ENCODE data around the gene SGMS1. TPM values are rescaled to one million over a fixed set of nuclear protein-coding genes. Genes with fewer than 3 reads are reported as not detected.

The SGMS1 gene
- total RNA-seq, 1 donor from 2014 or later = 24.1 TPM

GRCh38 chr10:50469288-50469687 lies 154.5 kb downstream of the SGMS1 start:
- H3K4me3 Mint-ChIP-seq (ENCODE audit: unreplicated experiment) = no peak overlapping the region
- H3K4me1 Mint-ChIP-seq (ENCODE audit: low read depth, unreplicated experiment) = peaks cover 13% of the 10 kb centered on the region
- no peak for DNase-seq
- no peaks in the 10 kb centered on the region for H3K27me3 Mint-ChIP-seq (ENCODE audit: unreplicated experiment)
- TF ChIP-seq CTCF (IDR thresholded peaks at IDR 0.05; ENCODE audit: partially characterized antibody, unreplicated experiment) = no peak
- no peaks in the 10 kb centered on the region for H3K36me3 Mint-ChIP-seq (ENCODE audit: unreplicated experiment)
- H3K27ac Mint-ChIP-seq (ENCODE audit: unreplicated experiment) = no peak overlapping the region
- H3K9me3 Mint-ChIP-seq (ENCODE audit: unreplicated experiment) = peaks cover 2% of the 10 kb centered on the region

GRCh38 chr10:50467209-50467608 lies 156.5 kb downstream of the SGMS1 start:
- no peak for DNase-seq
- no peak for TF ChIP-seq CTCF (IDR thresholded peaks at IDR 0.05; ENCODE audit: partially characterized antibody, unreplicated experiment)
- Mint-ChIP-seq H3K36me3 (ENCODE audit: unreplicated experiment) (no peaks in the 10 kb centered on the region), H3K27ac (ENCODE audit: unreplicated experiment) (no peak overlapping the region), H3K27me3 (ENCODE audit: unreplicated experiment) (no peaks in the 10 kb centered on the region), H3K4me3 (ENCODE audit: unreplicated experiment) (no peak overlapping the region), H3K9me3 (ENCODE audit: unreplicated experiment) (peaks cover 2% of the 10 kb centered on the region), H3K4me1 (ENCODE audit: low read depth, unreplicated experiment) (peaks cover 13% of the 10 kb centered on the region)

GRCh38 chr10:50464004-50464409 lies 159.7 kb downstream of the SGMS1 start:
- no peak for TF ChIP-seq CTCF (IDR thresholded peaks at IDR 0.05; ENCODE audit: partially characterized antibody, unreplicated experiment)
- peaks cover 2% of the 10 kb centered on the region for H3K9me3 Mint-ChIP-seq (ENCODE audit: unreplicated experiment)
- H3K4me1 Mint-ChIP-seq (ENCODE audit: low read depth, unreplicated experiment) = peaks cover 2% of the 10 kb centered on the region

GRCh38 chr10:50461834-50462233 lies 161.9 kb downstream of the SGMS1 start:
- peaks cover 2% of the 10 kb centered on the region for H3K9me3 Mint-ChIP-seq (ENCODE audit: unreplicated experiment)
- peaks cover 2% of the 10 kb centered on the region for H3K27me3 Mint-ChIP-seq (ENCODE audit: unreplicated experiment)
- no peak overlapping the region for H3K27ac Mint-ChIP-seq (ENCODE audit: unreplicated experiment)
- no peaks in the 10 kb centered on the region for H3K36me3 Mint-ChIP-seq (ENCODE audit: unreplicated experiment)
- DNase-seq = no peak
- no peak for TF ChIP-seq CTCF (IDR thresholded peaks at IDR 0.05; ENCODE audit: partially characterized antibody, unreplicated experiment)
- H3K4me3 Mint-ChIP-seq (ENCODE audit: unreplicated experiment) = no peak overlapping the region
- no peaks in the 10 kb centered on the region for H3K4me1 Mint-ChIP-seq (ENCODE audit: low read depth, unreplicated experiment)

More at GRCh38 chr10:50464004-50464409, 159.7 kb downstream of the SGMS1 start:
- no peaks in the 10 kb centered on the region for H3K27me3 Mint-ChIP-seq (ENCODE audit: unreplicated experiment)
- no peak for DNase-seq
- H3K27ac Mint-ChIP-seq (ENCODE audit: unreplicated experiment) = no peak overlapping the region
- H3K4me3 Mint-ChIP-seq (ENCODE audit: unreplicated experiment) = no peak overlapping the region
- H3K36me3 Mint-ChIP-seq (ENCODE audit: unreplicated experiment) = no peaks in the 10 kb centered on the region

GRCh38 chr10:50461123-50461522 lies 162.6 kb downstream of the SGMS1 start:
- H3K4me1 Mint-ChIP-seq (ENCODE audit: low read depth, unreplicated experiment) = no peaks in the 10 kb centered on the region

More at GRCh38 chr10:50461123-50461522, 162.6 kb downstream of the SGMS1 start:
- no peak overlapping the region for H3K4me3 Mint-ChIP-seq (ENCODE audit: unreplicated experiment)
- peaks cover 2% of the 10 kb centered on the region for H3K9me3 Mint-ChIP-seq (ENCODE audit: unreplicated experiment)
- H3K27ac Mint-ChIP-seq (ENCODE audit: unreplicated experiment) = no peak overlapping the region
- no peaks in the 10 kb centered on the region for H3K36me3 Mint-ChIP-seq (ENCODE audit: unreplicated experiment)
- H3K27me3 Mint-ChIP-seq (ENCODE audit: unreplicated experiment) = peaks cover 2% of the 10 kb centered on the region
- DNase-seq = no peak
- TF ChIP-seq CTCF (IDR thresholded peaks at IDR 0.05; ENCODE audit: partially characterized antibody, unreplicated experiment) = no peak

Measured in glutamatergic neuron (in vitro differentiated cells).